K562 (cell line): ENCODE data around the gene MED13L.

Experiments
- CHD2 ChIP-seq: IDR thresholded peaks from 2 replicates; pipeline ENCODE4 v1.6.1; 2011; ENCODE audit warnings: low read depth, low read length
- KDM1A ChIP-seq, 2 experiments: fragments of 450-650 bp; IDR thresholded peaks; 2 replicates each; pipeline ENCODE4 v1.6.1; 2016; ENCODE audit warnings: mild to moderate bottlenecking in 2 of 2
- MYNN ChIP-seq, 2 experiments: sonication (generic); formaldehyde crosslinking in 1 of 2; IDR thresholded peaks; 2 replicates each; pipeline versions ENCODE4 v1.5.0 to v1.6.1; 2016 to 2020; ENCODE audit warnings: antibody characterized with exemption in 1 of 2, missing genetic modification reagents in 1 of 2
- POLR2AphosphoS5 ChIP-seq: IDR thresholded peaks from 2 replicates; pipeline ENCODE4 v1.6.1; 2011; ENCODE audit warnings: mild to moderate bottlenecking, low read depth, low read length, moderate library complexity; ENCODE audit not compliant: control insufficient read depth, insufficient read depth
- RAD21 ChIP-seq, 2 experiments: fragments of 250-450 bp in 1 of 2; fragments of 450-650 bp in 1 of 2; sonication (Bioruptor Pico) in 1 of 2; formaldehyde crosslinking in 1 of 2; IDR thresholded peaks in 1 of 2; conservative IDR thresholded peaks in 1 of 2; 2 replicates each; pipeline versions ENCODE4 v1.4.0 to v1.8.0; 2020 to 2022; ENCODE audit warnings: mild to moderate bottlenecking in 2 of 2, moderate library complexity in 1 of 2
- SIN3A ChIP-seq, 2 experiments: fragments of 150-350 bp in 1 of 2; IDR thresholded peaks; 2 replicates each; pipeline ENCODE4 v1.6.1; 2011 to 2016; ENCODE audit warnings: borderline replicate concordance in 2 of 2, low read depth in 2 of 2, low read length in 2 of 2, mild to moderate bottlenecking in 2 of 2, moderate library complexity in 2 of 2; ENCODE audit not compliant: control insufficient read depth in 1 of 2
- SRF ChIP-seq, 2 experiments: fragments of 250-450, 450-650 bp in 1 of 2; sonication (Bioruptor Pico) in 1 of 2; sonication (generic) in 1 of 2; formaldehyde crosslinking; IDR thresholded peaks; 2 replicates each; pipeline versions ENCODE4 v1.5.0 to v1.5.1; 2020 to 2022; ENCODE audit warnings: mild to moderate bottlenecking in 1 of 2, missing genetic modification reagents in 1 of 2
- TCF3 ChIP-seq: sonication (generic); formaldehyde crosslinking; IDR thresholded peaks from 2 replicates; pipeline ENCODE4 v1.4.0; 2020; ENCODE audit warnings: mild to moderate bottlenecking, missing genetic modification reagents
- TFAM ChIP-seq: fragments of 250-450 bp; sonication (Bioruptor Pico); conservative IDR thresholded peaks from 2 replicates; pipeline ENCODE4 v1.5.0; 2021; ENCODE audit warnings: mild to moderate bottlenecking, moderate library complexity
- ZKSCAN1 ChIP-seq: fragments of 150-350 bp; IDR thresholded peaks from 2 replicates; pipeline ENCODE4 v1.6.1; 2016; ENCODE audit warnings: low read depth, low read length
- TF ChIP-seq, protein P1 (sequence below): sonication (generic); formaldehyde crosslinking; IDR thresholded peaks from 2 replicates; pipeline ENCODE4 v1.8.1; 2022; ENCODE audit warnings: missing genetic modification reagents
- TF ChIP-seq, protein P2 (sequence below): sonication (generic); formaldehyde crosslinking; IDR thresholded peaks from 2 replicates; pipeline ENCODE4 v1.8.0; 2022; ENCODE audit warnings: mild to moderate bottlenecking, missing genetic modification reagents, borderline replicate concordance
- TF ChIP-seq, protein P3 (sequence below), 3 experiments: IDR thresholded peaks in 2 of 3; conservative IDR thresholded peaks in 1 of 3; 2 replicates each; pipeline ENCODE4 v1.5.1; 2011 to 2012; ENCODE audit warnings: low read length in 3 of 3, mild to moderate bottlenecking in 3 of 3, control low read depth in 2 of 3, improper control_type of control experiment in 1 of 3, inconsistent platforms in 1 of 3, low read depth in 1 of 3, mixed read lengths in 1 of 3, moderate library complexity in 1 of 3; ENCODE audit not compliant: insufficient read depth in 2 of 3

DNA sequence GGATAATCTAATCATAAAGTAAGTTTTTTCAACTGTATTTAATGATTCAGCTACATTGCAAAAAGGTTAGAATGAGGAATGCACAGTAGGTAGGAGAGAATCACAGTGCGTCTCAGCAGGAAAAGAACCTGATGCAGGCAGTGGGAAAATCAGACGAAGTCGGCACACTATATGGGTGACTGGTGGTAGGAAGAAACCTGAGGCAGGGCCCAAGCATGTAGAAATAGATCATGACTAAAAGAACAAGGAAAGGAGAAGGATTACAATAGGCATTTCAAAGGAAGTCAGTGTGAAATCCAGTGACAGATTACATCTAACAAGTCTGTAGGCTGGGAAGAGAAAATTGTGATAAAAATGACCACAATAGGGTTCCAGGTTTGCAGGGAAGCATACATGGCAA lies 267.0 kb downstream of the MED13L start:
- TF ChIP-seq, protein P1, sequence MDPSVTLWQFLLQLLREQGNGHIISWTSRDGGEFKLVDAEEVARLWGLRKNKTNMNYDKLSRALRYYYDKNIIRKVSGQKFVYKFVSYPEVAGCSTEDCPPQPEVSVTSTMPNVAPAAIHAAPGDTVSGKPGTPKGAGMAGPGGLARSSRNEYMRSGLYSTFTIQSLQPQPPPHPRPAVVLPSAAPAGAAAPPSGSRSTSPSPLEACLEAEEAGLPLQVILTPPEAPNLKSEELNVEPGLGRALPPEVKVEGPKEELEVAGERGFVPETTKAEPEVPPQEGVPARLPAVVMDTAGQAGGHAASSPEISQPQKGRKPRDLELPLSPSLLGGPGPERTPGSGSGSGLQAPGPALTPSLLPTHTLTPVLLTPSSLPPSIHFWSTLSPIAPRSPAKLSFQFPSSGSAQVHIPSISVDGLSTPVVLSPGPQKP (CRISPR knock-in tag), result no peak
- TF ChIP-seq, protein P2, sequence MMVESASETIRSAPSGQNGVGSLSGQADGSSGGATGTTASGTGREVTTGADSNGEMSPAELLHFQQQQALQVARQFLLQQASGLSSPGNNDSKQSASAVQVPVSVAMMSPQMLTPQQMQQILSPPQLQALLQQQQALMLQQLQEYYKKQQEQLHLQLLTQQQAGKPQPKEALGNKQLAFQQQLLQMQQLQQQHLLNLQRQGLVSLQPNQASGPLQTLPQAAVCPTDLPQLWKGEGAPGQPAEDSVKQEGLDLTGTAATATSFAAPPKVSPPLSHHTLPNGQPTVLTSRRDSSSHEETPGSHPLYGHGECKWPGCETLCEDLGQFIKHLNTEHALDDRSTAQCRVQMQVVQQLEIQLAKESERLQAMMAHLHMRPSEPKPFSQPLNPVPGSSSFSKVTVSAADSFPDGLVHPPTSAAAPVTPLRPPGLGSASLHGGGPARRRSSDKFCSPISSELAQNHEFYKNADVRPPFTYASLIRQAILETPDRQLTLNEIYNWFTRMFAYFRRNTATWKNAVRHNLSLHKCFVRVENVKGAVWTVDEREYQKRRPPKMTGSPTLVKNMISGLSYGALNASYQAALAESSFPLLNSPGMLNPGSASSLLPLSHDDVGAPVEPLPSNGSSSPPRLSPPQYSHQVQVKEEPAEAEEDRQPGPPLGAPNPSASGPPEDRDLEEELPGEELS, result no peak
- TF ChIP-seq SRF (CRISPR knock-in tag; IDR thresholded peaks at IDR 0.05) (no peak), SIN3A (IDR thresholded peaks at IDR 0.05; ENCODE audit: borderline replicate concordance in 2 of 2, control insufficient read depth in 1 of 2, low read depth in 2 of 2, low read length in 2 of 2) (no peak), TFAM (CRISPR knock-in tag) (no peak), KDM1A (IDR thresholded peaks at IDR 0.05) (no peak), ZKSCAN1 (no peak), RAD21 (CRISPR knock-in tag; conservative IDR thresholded peaks at IDR 0.05 in 1 of 2, IDR thresholded peaks at IDR 0.05 in 1 of 2) (no peak), MYNN (IDR thresholded peaks at IDR 0.05) (no peak), MYNN (CRISPR knock-in tag; IDR thresholded peaks at IDR 0.05) (no peak), CHD2 (no peak), TCF3 (CRISPR knock-in tag) (no peak), POLR2AphosphoS5 (no peak)
- TF ChIP-seq, protein P3, sequence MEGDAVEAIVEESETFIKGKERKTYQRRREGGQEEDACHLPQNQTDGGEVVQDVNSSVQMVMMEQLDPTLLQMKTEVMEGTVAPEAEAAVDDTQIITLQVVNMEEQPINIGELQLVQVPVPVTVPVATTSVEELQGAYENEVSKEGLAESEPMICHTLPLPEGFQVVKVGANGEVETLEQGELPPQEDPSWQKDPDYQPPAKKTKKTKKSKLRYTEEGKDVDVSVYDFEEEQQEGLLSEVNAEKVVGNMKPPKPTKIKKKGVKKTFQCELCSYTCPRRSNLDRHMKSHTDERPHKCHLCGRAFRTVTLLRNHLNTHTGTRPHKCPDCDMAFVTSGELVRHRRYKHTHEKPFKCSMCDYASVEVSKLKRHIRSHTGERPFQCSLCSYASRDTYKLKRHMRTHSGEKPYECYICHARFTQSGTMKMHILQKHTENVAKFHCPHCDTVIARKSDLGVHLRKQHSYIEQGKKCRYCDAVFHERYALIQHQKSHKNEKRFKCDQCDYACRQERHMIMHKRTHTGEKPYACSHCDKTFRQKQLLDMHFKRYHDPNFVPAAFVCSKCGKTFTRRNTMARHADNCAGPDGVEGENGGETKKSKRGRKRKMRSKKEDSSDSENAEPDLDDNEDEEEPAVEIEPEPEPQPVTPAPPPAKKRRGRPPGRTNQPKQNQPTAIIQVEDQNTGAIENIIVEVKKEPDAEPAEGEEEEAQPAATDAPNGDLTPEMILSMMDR (IDR thresholded peaks at IDR 0.05 in 2 of 3, conservative IDR thresholded peaks at IDR 0.05 in 1 of 3; ENCODE audit: insufficient read depth in 2 of 3, low read depth in 1 of 3, low read length in 3 of 3), result no peak
